RCC 7860 (cell line): ENCODE data around the gene ACAA2.

ENCODE experiments used
- DNase-seq: peaks from one replicate; pipeline ENCODE4 v3.0.0-alpha.2; 2015; ENCODE audit warnings: low spot score
- FAIRE-seq: peaks from 2 replicates; lab custom pipeline; 2012; peaks lifted over from hg19 to GRCh38; lab: Jason Lieb, UNC

ACAA2 gene

GRCh38 chr18:49813319-49814146 is at the start of gene ACAA2:
TSS of gene ACAA2 (minus strand) at chr18:49813533. CDS start at chr18:49813484, 49 bp downstream.
- no peak for FAIRE-seq

GRCh38 chr18:49862656-49863385 is 49.5 kb upstream of the ACAA2 start:
- FAIRE-seq: no peak
- no peak for DNase-seq

More at GRCh38 chr18:49813319-49814146, at the start of gene ACAA2:
- peak; percentile 55 for DNase-seq

GRCh38 chr18:49861659-49862058 is 48.3 kb upstream of the ACAA2 start:
- DNase-seq: no peak

GRCh38 chr18:49859725-49860124 is 46.4 kb upstream of the ACAA2 start:
- FAIRE-seq (no peak), DNase-seq (no peak)

More at GRCh38 chr18:49861659-49862058, 48.3 kb upstream of the ACAA2 start:
- no peak for FAIRE-seq

- DNase-seq (no peak), FAIRE-seq (no peak)
These were observed 45.7 kb upstream of the ACAA2 start for GRCh38 chr18:49859021-49859359.

GRCh38 chr18:49858309-49859020 is 45.1 kb upstream of the ACAA2 start:
- DNase-seq (peak; percentile 52), FAIRE-seq (no peak)

GRCh38 chr18:49857708-49858107 is 44.4 kb upstream of the ACAA2 start:
- DNase-seq: no peak
- FAIRE-seq: no peak

- DNase-seq (no peak), FAIRE-seq (no peak)
These were observed 43.2 kb upstream of the ACAA2 start for GRCh38 chr18:49856496-49856895.

GRCh38 chr18:49855711-49856415 is 42.5 kb upstream of the ACAA2 start:
- FAIRE-seq (no peak), DNase-seq (no peak)

- no peak for FAIRE-seq
- DNase-seq: no peak
These were observed 41.3 kb upstream of the ACAA2 start for GRCh38 chr18:49854681-49855080.

- FAIRE-seq: no peak
- no peak for DNase-seq
These were observed 40.1 kb upstream of the ACAA2 start for GRCh38 chr18:49853436-49853835.

- no peak for FAIRE-seq
- DNase-seq: no peak
These were observed 39.7 kb upstream of the ACAA2 start for GRCh38 chr18:49853011-49853410.

- no peak for DNase-seq
- FAIRE-seq: no peak
These were observed 38.3 kb upstream of the ACAA2 start for GRCh38 chr18:49851624-49852023.

- DNase-seq (no peak), FAIRE-seq (no peak)
These were observed 37.3 kb upstream of the ACAA2 start for GRCh38 chr18:49850636-49851035.

- DNase-seq: peak; percentile 96
- FAIRE-seq: peak; percentile 87
These were observed 36.2 kb upstream of the ACAA2 start for GRCh38 chr18:49849331-49850217.

GRCh38 chr18:49848115-49848514 is 34.8 kb upstream of the ACAA2 start:
- no peak for DNase-seq
- no peak for FAIRE-seq

- FAIRE-seq (no peak), DNase-seq (no peak)
These were observed 34.2 kb upstream of the ACAA2 start for GRCh38 chr18:49847524-49847923.

- FAIRE-seq: no peak
- DNase-seq: no peak
These were observed 33.6 kb upstream of the ACAA2 start for GRCh38 chr18:49846718-49847470.

GRCh38 chr18:49846361-49846662 is 33.0 kb upstream of the ACAA2 start:
- DNase-seq (no peak), FAIRE-seq (no peak)
